ENCODE data around the gene GINS1.
A peak's percentile ranks its signal among the peaks of the same experiment; 100 is the strongest.

Gene GINS1

DNA sequence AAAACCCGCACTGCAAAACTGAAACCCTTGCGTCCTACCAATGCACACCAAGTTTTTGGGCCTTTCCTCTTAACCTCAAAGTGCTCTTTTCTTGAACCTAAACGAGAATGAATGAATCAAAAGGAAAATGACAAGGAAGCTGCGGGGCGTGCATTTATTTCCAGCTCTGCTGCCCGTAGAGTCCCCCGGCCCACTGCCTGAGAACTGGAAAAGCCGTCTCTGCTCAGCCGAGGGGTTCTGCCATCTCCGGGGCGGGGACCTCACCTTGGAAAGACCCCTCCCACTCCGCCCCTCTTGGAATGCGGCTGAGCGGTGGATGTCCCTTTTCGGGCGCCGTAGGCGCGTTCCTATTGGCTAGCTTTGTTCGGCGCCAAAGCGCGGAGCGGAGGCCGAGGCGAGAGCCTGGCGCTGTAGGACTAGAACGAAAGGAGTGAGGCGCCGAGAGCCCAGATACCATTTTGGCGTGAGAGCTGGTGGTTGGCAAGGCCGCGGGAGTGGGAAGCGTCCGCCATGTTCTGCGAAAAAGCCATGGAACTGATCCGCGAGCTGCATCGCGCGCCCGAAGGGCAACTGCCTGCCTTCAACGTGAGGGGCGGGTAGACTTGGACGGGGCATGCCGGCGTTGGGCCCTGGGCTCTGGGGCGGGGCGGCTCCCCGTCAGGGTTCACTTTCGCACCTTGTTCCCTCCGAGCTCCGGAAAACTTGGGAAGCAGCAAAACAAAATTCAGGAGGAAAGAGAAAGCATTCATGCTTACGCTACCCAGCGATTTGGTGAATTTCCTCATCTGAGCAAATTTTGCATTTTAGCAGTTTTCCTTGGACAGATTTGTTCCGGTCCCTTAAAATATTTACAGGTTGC is at the start of gene GINS1:
Gene GINS1, plus strand, starts transcription at position 363 of the 859 bp plus-strand sequence. Its CDS starts 148 bp downstream, at position 511.
- no peak for TF ChIP-seq EZH2 (IDR thresholded peaks at IDR 0.05; ENCODE audit: borderline replicate concordance, low read depth, low read length, severe bottlenecking)
- TF ChIP-seq CTCF (IDR thresholded peaks at IDR 0.05; ENCODE audit: borderline replicate concordance, extremely low read depth, low read length, poor library complexity, severe bottlenecking), result peak; percentile 26
- ATAC-seq (ENCODE audit: insufficient read depth, low read depth), result peak; percentile 92

DNA sequence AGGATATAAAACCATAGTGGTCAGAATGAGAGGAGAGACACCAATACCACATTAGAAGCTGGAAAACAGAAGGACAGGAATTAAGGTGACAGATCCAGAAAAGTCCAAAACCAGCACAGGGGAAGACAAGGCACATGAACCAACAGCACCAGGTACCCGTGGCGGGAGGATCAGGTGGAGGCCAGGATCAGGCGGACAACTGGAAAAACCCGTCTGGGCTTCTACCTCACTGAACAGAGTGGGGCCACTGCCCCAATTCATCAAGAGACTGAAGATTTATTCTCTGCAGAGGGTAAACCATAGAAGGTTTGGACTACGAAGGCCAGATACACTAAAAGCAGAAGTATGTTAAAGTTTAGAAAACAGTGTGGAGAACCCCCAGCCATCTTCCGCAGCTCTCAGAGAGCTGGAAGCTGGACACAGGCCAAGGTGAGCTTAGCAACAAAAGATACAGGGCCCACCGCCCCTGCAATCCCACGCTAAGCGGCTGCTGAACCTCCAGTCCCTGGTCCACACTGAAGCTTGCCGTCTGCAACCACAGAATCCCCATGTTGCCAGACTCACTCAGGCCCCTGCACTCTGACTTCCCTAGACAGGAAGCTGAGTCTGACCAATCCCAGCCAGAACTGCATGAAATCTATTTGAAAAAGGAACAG is 46.7 kb upstream of the GINS1 start:
- H3K4me2 ChIP-seq (ENCODE audit: insufficient read depth, low read length), result no peak overlapping the region
- H3K4me1 ChIP-seq (ENCODE audit: insufficient read depth, low read length), result peaks cover 3% of the 10 kb centered on the region; the same call in 1 of the 2 replicates
- DNase-seq (no peak), ATAC-seq (ENCODE audit: insufficient read depth, low read depth) (peak; percentile 59; the same call in 2 of the 3 replicates)
- no peak overlapping the region for H2AFZ ChIP-seq (ENCODE audit: low read depth, low read length)
- H3K4me3 ChIP-seq (ENCODE audit: low read depth in 1 of 2, low read length in 2 of 2), result no peak overlapping the region
- TF ChIP-seq EZH2 (IDR thresholded peaks at IDR 0.05; ENCODE audit: borderline replicate concordance, low read depth, low read length, severe bottlenecking) (no peak), CTCF (IDR thresholded peaks at IDR 0.05; ENCODE audit: borderline replicate concordance, extremely low read depth, low read length, poor library complexity, severe bottlenecking) (no peak)
- H3K79me2 ChIP-seq (ENCODE audit: insufficient read depth, low read length), result peaks cover 94% of the 10 kb centered on the region
- H3K27ac ChIP-seq (ENCODE audit: low read length), result no peak overlapping the region
- no peaks in the 10 kb centered on the region for H3K27me3 ChIP-seq (ENCODE audit: insufficient read depth, low read length, poor library complexity)
- no peaks in the 10 kb centered on the region for H3K9me3 ChIP-seq (ENCODE audit: insufficient read depth, low read length, severe bottlenecking)
- peaks cover 4% of the 10 kb centered on the region; the same call in 1 of the 2 replicates for H3K36me3 ChIP-seq (ENCODE audit: insufficient read depth, low read length)
- H4K20me1 ChIP-seq (ENCODE audit: insufficient read depth, low read length), result peaks cover 45% of the 10 kb centered on the region
- no peak overlapping the region for H3K9ac ChIP-seq (ENCODE audit: low read depth, low read length)

More for the DNA sequence above, at the start of gene GINS1:
- Histone ChIP-seq H3K4me1 (ENCODE audit: insufficient read depth, low read length) (peaks cover 37% of the 10 kb centered on the region), H3K36me3 (ENCODE audit: insufficient read depth, low read length) (peaks cover 30% of the 10 kb centered on the region), H3K9me3 (ENCODE audit: insufficient read depth, low read length, severe bottlenecking) (peaks cover 20% of the 10 kb centered on the region), H2AFZ (ENCODE audit: low read depth, low read length) (peak within 1 kb of the TSS; percentile 91), H3K27me3 (ENCODE audit: insufficient read depth, low read length, poor library complexity) (no peaks in the 10 kb centered on the region), H3K79me2 (ENCODE audit: insufficient read depth, low read length) (peaks cover 49% of the 10 kb centered on the region), H4K20me1 (ENCODE audit: insufficient read depth, low read length) (peaks cover 13% of the 10 kb centered on the region; the same call in 1 of the 2 replicates), H3K9ac (ENCODE audit: low read depth, low read length) (peak within 1 kb of the TSS; percentile 84), H3K27ac (ENCODE audit: low read length) (peak within 1 kb of the TSS; percentile 95), H3K4me2 (ENCODE audit: insufficient read depth, low read length) (peak within 1 kb of the TSS; percentile 80), H3K4me3 (ENCODE audit: low read depth in 1 of 2, low read length in 2 of 2) (peak within 1 kb of the TSS; percentile 76 to 90)
- peak; percentile 98 for DNase-seq

- H3K9ac ChIP-seq (ENCODE audit: low read depth, low read length), result no peak overlapping the region
- H3K27me3 ChIP-seq (ENCODE audit: insufficient read depth, low read length, poor library complexity), result no peaks in the 10 kb centered on the region
- H2AFZ ChIP-seq (ENCODE audit: low read depth, low read length), result no peak overlapping the region
- TF ChIP-seq EZH2 (IDR thresholded peaks at IDR 0.05; ENCODE audit: borderline replicate concordance, low read depth, low read length, severe bottlenecking) (no peak), CTCF (IDR thresholded peaks at IDR 0.05; ENCODE audit: borderline replicate concordance, extremely low read depth, low read length, poor library complexity, severe bottlenecking) (no peak)
- ATAC-seq (ENCODE audit: insufficient read depth, low read depth), result no peak
- no peak for DNase-seq
- no peak overlapping the region for H3K27ac ChIP-seq (ENCODE audit: low read length)
- H3K4me2 ChIP-seq (ENCODE audit: insufficient read depth, low read length), result no peak overlapping the region
- H3K9me3 ChIP-seq (ENCODE audit: insufficient read depth, low read length, severe bottlenecking), result no peaks in the 10 kb centered on the region
- H3K4me1 ChIP-seq (ENCODE audit: insufficient read depth, low read length), result peaks cover 3% of the 10 kb centered on the region; the same call in 1 of the 2 replicates
- H4K20me1 ChIP-seq (ENCODE audit: insufficient read depth, low read length), result peaks cover 40% of the 10 kb centered on the region
- peaks cover 94% of the 10 kb centered on the region for H3K79me2 ChIP-seq (ENCODE audit: insufficient read depth, low read length)
- H3K4me3 ChIP-seq (ENCODE audit: low read depth in 1 of 2, low read length in 2 of 2), result no peak overlapping the region
- H3K36me3 ChIP-seq (ENCODE audit: insufficient read depth, low read length), result peaks cover 4% of the 10 kb centered on the region; the same call in 1 of the 2 replicates
Observed at GRCh38 chr20:25361287-25361683, 46.2 kb upstream of the GINS1 start.

Data from DND-41 (cell line).